HCT116 (cell line): ENCODE results near the gene ZNF423. TPM values are rescaled to one million over a fixed set of nuclear protein-coding genes. Genes with fewer than 3 reads are reported as not detected.

Experiments used
- ATAC-seq: fragments of 200-7000 bp; cut with Tn5 transposase; 2 replicates; pipeline ENCODE4 v1.9.1; 2020; ENCODE audit warnings: mild to moderate bottlenecking, moderate library complexity
- BruUV-seq: library from RNA; stranded (reverse); fragments of 400-500 nt; replicated peaks from 2 replicates; lab custom pipeline; 2021; lab: Mats Ljungman, UMichigan
- CTCF ChIA-PET: fragments of 300-600 bp; sonication (Branson Sonifier 250); formaldehyde crosslinking; loops from one replicate; lab custom pipeline; 2021; ENCODE audit warnings: antibody characterized with exemption; lab: Charles Lee
- POLR2A ChIA-PET: fragments of 300-600, 350-600 bp; sonication (Branson Sonifier 250); formaldehyde crosslinking; loops from one replicate; lab custom pipeline; 2021; ENCODE audit warnings: antibody characterized with exemption; lab: Charles Lee
- RAD21 ChIA-PET, 2 experiments: fragments of 300-600 bp; sonication (Branson Sonifier 250); formaldehyde crosslinking; loops; one replicate each; lab custom pipeline; 2023; ENCODE audit warnings: low total read pairs in 2 of 2; ENCODE audit not compliant: uncharacterized antibody in 2 of 2, unreplicated experiment in 2 of 2, low non-redundant PET in 1 of 2; lab: Charles Lee
- DNase-seq: peaks from one replicate; pipeline ENCODE4 v3.0.0-alpha.2; 2010; ENCODE audit warnings: low read depth, low spot score
- H2AFZ ChIP-seq: fragments of 200-600 bp; shearing (Covaris generic), sonication (generic); 2 replicates; pipeline ENCODE4 v1.6.1; 2017; ENCODE audit warnings: low read depth, mixed run types, mixed read lengths, antibody characterized with exemption, low read length; ENCODE audit not compliant: poor library complexity, severe bottlenecking
- H3K27ac ChIP-seq: 2 replicates; pipeline ENCODE4 v1.5.1; 2012; ENCODE audit warnings: low read depth, low read length
- H3K27me3 ChIP-seq: fragments of 200-600 bp; sonication (generic); 2 replicates; pipeline ENCODE4 v1.6.1; 2016; ENCODE audit warnings: mixed run types, low read length, mixed read lengths; ENCODE audit not compliant: insufficient read depth
- H3K36me3 ChIP-seq, 2 experiments: fragments of 200-500 bp in 1 of 2; fragments of 200-600 bp in 1 of 2; sonication (Bioruptor generic) in 1 of 2; sonication (generic) in 1 of 2; 2 replicates each; pipeline versions ENCODE4 v1.5.1 to v1.6.1; 2014 to 2016; ENCODE audit warnings: low read length in 2 of 2, inconsistent platforms in 1 of 2, mixed read lengths in 1 of 2, mixed run types in 1 of 2; ENCODE audit not compliant: insufficient read depth in 2 of 2, control insufficient read depth in 1 of 2
- H3K4me1 ChIP-seq, 2 experiments: fragments of 200-600 bp in 1 of 2; sonication (generic) in 1 of 2; 2 replicates each; pipeline versions ENCODE4 v1.5.1 to v1.6.1; 2012 to 2017; ENCODE audit warnings: low read length in 2 of 2, inconsistent platforms in 1 of 2, mild to moderate bottlenecking in 1 of 2, mixed read lengths in 1 of 2, mixed run types in 1 of 2, moderate library complexity in 1 of 2; ENCODE audit not compliant: insufficient read depth in 2 of 2, control insufficient read depth in 1 of 2
- H3K4me2 ChIP-seq: fragments of 200-600 bp; sonication (generic); 2 replicates; pipeline ENCODE4 v1.6.1; 2017; ENCODE audit warnings: mixed run types, low read length, mixed read lengths
- H3K4me3 ChIP-seq, 2 experiments: fragments of 200-600 bp in 1 of 2; sonication (generic) in 1 of 2; replicated peaks in 1 of 2; 2 replicates each; pipeline ENCODE4 v1.5.1; 2011 to 2016; ENCODE audit warnings: low read length in 2 of 2, control low read depth in 1 of 2, low read depth in 1 of 2, mild to moderate bottlenecking in 1 of 2, mixed read lengths in 1 of 2, mixed run types in 1 of 2
- H3K79me2 ChIP-seq: fragments of 200-600 bp; sonication (generic); 2 replicates; pipeline ENCODE4 v1.6.1; 2017; ENCODE audit warnings: mild to moderate bottlenecking, mixed run types, low read length, moderate library complexity, mixed read lengths; ENCODE audit not compliant: insufficient read depth
- H3K9ac ChIP-seq: fragments of 200-600 bp; sonication (generic); 2 replicates; pipeline ENCODE4 v1.6.1; 2016; ENCODE audit warnings: low read length, mixed read lengths
- H3K9me2 ChIP-seq: fragments of 200-600 bp; sonication (generic), shearing (Covaris generic); 2 replicates; pipeline ENCODE4 v1.6.1; 2017; ENCODE audit warnings: mixed run types, mild to moderate bottlenecking, moderate library complexity; ENCODE audit not compliant: insufficient read depth
- H3K9me3 ChIP-seq, 2 experiments: fragments of 200-500 bp in 1 of 2; fragments of 200-600 bp in 1 of 2; sonication (Bioruptor generic) in 1 of 2; sonication (generic) in 1 of 2; 2 replicates each; pipeline ENCODE4 v1.6.1; 2014 to 2017; ENCODE audit warnings: low read length in 2 of 2, mixed read lengths in 2 of 2, inconsistent platforms in 1 of 2, low read depth in 1 of 2, mild to moderate bottlenecking in 1 of 2, mixed run types in 1 of 2, moderate library complexity in 1 of 2; ENCODE audit not compliant: control insufficient read depth in 1 of 2, insufficient read depth in 1 of 2
- H4K20me1 ChIP-seq: fragments of 200-600 bp; sonication (generic), shearing (Covaris generic); 2 replicates; pipeline ENCODE4 v1.6.1; 2017; ENCODE audit warnings: mixed run types, mild to moderate bottlenecking, moderate library complexity; ENCODE audit not compliant: insufficient read depth
- ATF3 ChIP-seq: IDR thresholded peaks from 2 replicates; pipeline ENCODE4 v1.6.1; 2012
- CBX3 ChIP-seq: IDR thresholded peaks from 2 replicates; pipeline ENCODE4 v1.6.1; 2012; ENCODE audit warnings: low read depth
- CEBPB ChIP-seq: IDR thresholded peaks from 2 replicates; pipeline ENCODE4 v1.6.1; 2012; ENCODE audit warnings: low read depth
- EGR1 ChIP-seq: IDR thresholded peaks from 2 replicates; pipeline ENCODE4 v1.6.1; 2012; ENCODE audit warnings: low read depth
- ELF1 ChIP-seq: IDR thresholded peaks from 2 replicates; pipeline ENCODE4 v1.6.1; 2012; ENCODE audit warnings: low read depth, borderline replicate concordance
- POLR2A ChIP-seq: IDR thresholded peaks from 2 replicates; pipeline ENCODE4 v1.7.0; 2011; ENCODE audit warnings: borderline replicate concordance; ENCODE audit not compliant: insufficient read depth, insufficient read length; ENCODE audit errors: extremely low read depth
- POLR2AphosphoS5 ChIP-seq: IDR thresholded peaks from 2 replicates; pipeline ENCODE4 v1.6.1; 2011; ENCODE audit warnings: mild to moderate bottlenecking, low read depth, low read length, moderate library complexity
- RAD21 ChIP-seq: IDR thresholded peaks from 2 replicates; pipeline ENCODE4 v1.6.1; 2012; ENCODE audit warnings: low read depth, mild to moderate bottlenecking
- SIN3A ChIP-seq: IDR thresholded peaks from 2 replicates; pipeline ENCODE4 v1.6.1; 2012; ENCODE audit warnings: low read depth
- SP1 ChIP-seq: IDR thresholded peaks from 2 replicates; pipeline ENCODE4 v1.6.1; 2012; ENCODE audit warnings: low read depth
- SRF ChIP-seq: IDR thresholded peaks from 2 replicates; pipeline ENCODE4 v1.6.1; 2012; ENCODE audit warnings: low read depth
- TCF7L2 ChIP-seq: IDR thresholded peaks from 2 replicates; pipeline ENCODE4 v1.7.0; 2011; ENCODE audit warnings: borderline replicate concordance, inconsistent platforms; ENCODE audit not compliant: insufficient read depth, insufficient read length; ENCODE audit errors: extremely low read depth
- YY1 ChIP-seq: IDR thresholded peaks from 2 replicates; pipeline ENCODE4 v1.6.1; 2011; ENCODE audit warnings: low read length, low read depth, moderate library complexity, mild to moderate bottlenecking; ENCODE audit not compliant: insufficient replicate concordance; ENCODE audit errors: extremely low read depth
- ZBTB33 ChIP-seq: IDR thresholded peaks from 2 replicates; pipeline ENCODE4 v1.6.1; 2011; ENCODE audit warnings: mild to moderate bottlenecking, low read length, moderate library complexity; ENCODE audit not compliant: insufficient replicate concordance; ENCODE audit errors: extremely low read depth
- ZFX ChIP-seq: fragments of 450-650 bp; IDR thresholded peaks from 2 replicates; pipeline ENCODE4 v1.6.1; 2017
- ZNF274 ChIP-seq: fragments of 200-500 bp; sonication (Bioruptor generic); IDR thresholded peaks from 2 replicates; pipeline ENCODE4 v1.6.1; 2014; ENCODE audit warnings: mild to moderate bottlenecking, low read depth, low read length, inconsistent platforms
- intact Hi-C: fragments of 100-400 bp; cut with micrococcal nuclease; formaldehyde crosslinking; loops from 2 replicates; pipeline ENCODE4 v1.10.0; 2022
- total RNA-seq: library from RNA; stranded (reverse); gene quantifications from one replicate; pipeline ENCODE4 v1.2.1, GENCODE V29; 2021; ENCODE audit not compliant: unreplicated experiment

ZNF423 gene
- total RNA-seq, 1 experiment from 2014 or later = 0.22 TPM

- TF ChIP-seq ZBTB33 (no peak), YY1 (no peak), ZFX (no peak), CBX3 (no peak), RAD21 (no peak), ZNF274 (no peak), ELF1 (no peak), EGR1 (no peak), SP1 (no peak), SIN3A (no peak), POLR2A (no peak), CEBPB (no peak)
- TF ChIP-seq, all 23 proteins: peak for 0
Measured at GRCh38 chr16:49503256-49504022, 352.5 kb downstream of the ZNF423 start (continued).

GRCh38 chr16:49502136-49502881 is 353.6 kb downstream of the ZNF423 start:
- H3K27ac ChIP-seq = no peak overlapping the region
- CTCF ChIA-PET = no interaction called here
- ATAC-seq (no peak), DNase-seq (no peak)
- no peak overlapping the region for H3K4me2 ChIP-seq
- intact Hi-C loops = no loop called here
- H4K20me1 ChIP-seq = no peaks in the 10 kb centered on the region
- H3K9ac ChIP-seq = no peak overlapping the region
- no peaks in the 10 kb centered on the region for H3K27me3 ChIP-seq
- no TSS peak for BruUV-seq
- H3K9me2 ChIP-seq = no peaks in the 10 kb centered on the region
- no peaks in the 10 kb centered on the region for H3K9me3 ChIP-seq
- no peak overlapping the region for H3K4me3 ChIP-seq
- no peak overlapping the region for H2AFZ ChIP-seq
- RAD21 ChIA-PET = no interaction called here
- no peaks in the 10 kb centered on the region for H3K79me2 ChIP-seq
- POLR2A ChIA-PET = no interaction called here
- TF ChIP-seq ZFX = no peak
- no peak for TF ChIP-seq SRF
- no peak for TF ChIP-seq SP1
- no peak for TF ChIP-seq ELF1
- no peak for TF ChIP-seq ATF3
- no peak for TF ChIP-seq POLR2A
- no peak for TF ChIP-seq POLR2AphosphoS5
- no peak for TF ChIP-seq TCF7L2
- no peaks in the 10 kb centered on the region for H3K36me3 ChIP-seq
- no peaks in the 10 kb centered on the region for H3K4me1 ChIP-seq
